ENCODE measurements around the gene NAV3.

GRCh38 chr12:77817276-77817675, 13.4 kb upstream of the NAV3 start:
- TF ChIP-seq CTCF (IDR thresholded peaks at IDR 0.05), result no peak
- TF ChIP-seq POLR2A (IDR thresholded peaks at IDR 0.05), result no peak

Data from body of pancreas (tissue), 4 donors.